Myocyte (in vitro differentiated cells): Measurements from ENCODE around the gene PAAF1. TPM values are rescaled to one million over a fixed set of nuclear protein-coding genes. Genes with fewer than 3 reads are reported as not detected.

Experiments
- DNase-seq: peaks from one replicate; pipeline ENCODE4 v3.0.0-alpha.2; 2012; ENCODE audit warnings: low read depth
- total RNA-seq: library from RNA; depleted of rRNA; stranded (reverse); fragments of >200 nt; gene quantifications from 2 replicates; pipeline ENCODE4 v1.2.3, GENCODE V29; 2014

PAAF1 gene
- total RNA-seq, 1 donor from 2014 or later: 49.6 TPM

DNA sequence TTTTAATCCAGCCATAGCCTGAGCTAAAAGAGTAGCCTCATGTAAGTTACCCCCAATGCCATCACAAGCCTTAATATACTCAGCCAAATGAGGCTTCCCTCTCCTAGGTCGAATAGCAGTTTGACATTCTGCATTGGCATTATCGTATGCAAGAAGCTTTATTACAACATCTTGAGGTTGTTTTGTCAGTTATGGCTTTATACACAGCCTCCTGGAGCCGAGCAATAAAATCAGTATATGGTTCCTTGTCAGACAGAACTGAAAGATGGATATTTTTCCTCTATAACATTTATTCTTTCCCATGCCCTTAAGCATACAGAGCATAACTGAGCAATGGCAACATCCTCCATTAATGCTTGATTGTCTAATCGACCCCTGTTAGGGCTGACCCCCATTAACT lies 68.6 kb downstream of the PAAF1 start:
- DNase-seq: no peak

DNA sequence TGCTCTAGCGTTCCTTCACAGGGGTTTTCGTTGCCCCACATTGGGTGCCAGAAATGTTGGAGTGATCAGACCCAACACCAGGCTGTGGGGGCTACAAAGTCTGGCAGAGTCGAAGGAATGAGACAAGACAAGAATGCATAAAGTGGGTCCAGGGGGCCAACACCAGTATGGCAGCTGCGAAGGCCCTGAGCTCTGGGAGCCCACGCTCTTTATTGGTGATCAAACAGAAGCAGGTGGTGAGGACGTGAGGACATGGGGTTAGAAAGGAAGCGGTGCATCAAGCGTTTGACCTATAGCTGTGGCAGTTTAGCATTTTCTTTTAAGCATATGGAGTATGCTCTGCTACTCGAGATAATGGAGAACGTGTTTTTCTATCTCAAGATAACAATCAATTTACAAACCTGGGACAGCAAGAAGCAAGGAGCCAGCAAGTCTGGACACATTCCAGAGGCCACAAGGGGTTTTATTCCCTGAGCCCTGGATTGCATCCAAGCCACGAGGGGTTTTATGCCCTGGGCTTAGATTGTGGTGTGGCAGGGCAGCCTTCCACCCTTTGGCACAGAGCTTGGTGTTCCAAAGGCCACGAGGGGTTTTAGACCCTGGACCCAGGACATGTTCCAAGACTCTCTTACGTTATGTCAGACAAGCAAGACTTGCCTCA lies 70.1 kb downstream of the PAAF1 start:
- DNase-seq: peak; percentile 51

DNA sequence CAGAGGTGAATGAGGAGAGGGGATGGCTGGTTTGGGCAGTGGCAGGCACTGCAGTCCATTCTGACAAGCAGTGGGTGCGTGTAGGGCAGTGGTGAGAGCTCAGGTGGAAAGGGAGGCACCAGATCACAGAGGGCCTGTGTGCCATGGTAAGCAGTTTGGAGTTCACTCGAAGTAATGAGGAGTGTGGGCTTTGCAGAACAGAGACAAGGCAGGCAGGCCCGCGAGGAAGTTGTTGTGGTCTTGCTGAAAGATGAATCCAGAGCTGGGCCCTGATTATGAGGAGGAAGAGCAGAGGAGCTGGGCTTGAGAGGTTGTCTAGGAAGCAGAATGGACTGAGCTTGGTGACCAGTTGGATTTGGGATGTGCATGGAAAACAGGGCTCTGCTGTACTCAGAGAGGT lies 72.4 kb downstream of the PAAF1 start:
- no peak for DNase-seq

DNA sequence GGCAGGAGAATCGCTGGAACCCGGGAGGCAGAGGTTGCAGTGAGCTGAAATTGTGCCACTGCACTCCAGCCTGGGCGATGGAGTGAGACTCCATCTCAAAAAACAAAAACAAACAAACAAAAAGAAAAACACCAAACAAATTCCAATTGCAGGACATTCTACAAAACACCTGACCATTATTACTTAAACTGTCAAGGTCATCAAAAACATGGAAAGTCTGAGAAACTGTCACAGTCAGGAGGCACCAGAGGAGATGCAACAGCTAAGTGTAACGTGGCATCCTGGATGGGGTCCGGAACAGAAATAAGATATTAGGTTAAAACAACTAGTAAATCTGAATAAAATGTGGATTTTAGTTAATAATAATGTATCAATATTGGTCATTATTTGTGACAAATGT lies 73.1 kb downstream of the PAAF1 start:
- DNase-seq: no peak

DNA sequence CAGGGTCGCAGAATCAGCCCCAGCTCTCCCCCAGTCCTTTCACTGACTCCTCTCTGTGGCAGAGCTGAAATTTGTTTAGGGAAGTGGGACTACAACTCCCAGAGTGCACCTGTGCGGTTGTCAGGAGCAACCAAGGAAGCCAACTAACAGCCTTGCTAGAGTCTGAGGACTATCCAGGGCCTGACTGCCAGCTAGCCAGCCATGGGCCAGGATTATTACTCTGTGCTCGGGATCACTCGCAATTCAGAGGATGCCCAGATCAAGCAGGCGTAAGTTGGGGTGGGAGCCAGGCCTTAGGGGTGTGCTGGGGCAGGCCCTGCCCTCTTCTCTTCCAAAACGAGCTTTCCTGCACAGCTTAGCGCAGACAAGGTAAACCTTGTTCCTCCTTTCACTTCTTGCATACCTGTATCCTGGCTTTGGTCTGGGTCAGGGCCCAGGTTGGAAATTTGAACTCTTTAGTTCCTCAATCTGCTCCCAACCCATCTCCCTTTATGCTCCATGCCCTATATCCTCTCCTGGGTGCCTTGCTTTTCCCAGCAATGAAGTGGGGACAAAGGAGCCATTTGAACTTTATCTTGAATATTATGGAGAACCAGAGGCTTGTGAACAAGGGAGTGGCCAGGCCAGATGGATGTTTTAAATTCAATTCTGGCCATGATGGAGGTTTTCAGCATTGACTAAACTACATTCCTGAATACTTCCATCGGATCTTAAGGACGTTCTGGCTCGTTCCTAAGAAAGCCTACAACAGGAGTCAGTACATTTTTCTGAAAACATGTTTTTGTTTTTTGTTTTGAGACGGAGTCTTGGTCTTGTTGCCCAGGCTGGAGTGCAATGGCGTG lies 74.3 kb downstream of the PAAF1 start, which contains the start of gene DNAJB13:
Gene DNAJB13, plus strand, starts transcription at position 158 of the 842 bp plus-strand sequence. Its CDS starts 44 bp downstream, at position 202.
- DNase-seq: peak; percentile 73

DNA sequence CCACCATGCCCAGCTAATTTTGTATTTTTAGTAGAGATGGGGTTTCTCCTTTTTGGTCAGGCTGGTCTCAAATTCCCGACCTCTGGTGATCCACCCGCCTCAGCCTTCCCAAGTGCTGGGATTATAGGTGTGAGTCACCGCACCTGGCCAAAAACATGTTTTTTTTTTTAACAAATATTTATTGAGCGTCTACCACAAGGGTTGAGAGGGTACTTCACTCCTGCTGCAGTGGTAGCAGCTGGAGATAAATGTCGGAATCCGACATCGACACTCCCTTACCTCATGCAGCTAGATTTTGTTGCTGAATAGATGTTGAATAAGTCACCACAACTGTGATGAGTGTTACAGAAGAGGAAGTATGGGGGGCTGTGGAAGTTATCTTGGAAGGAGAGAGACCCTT lies 75.0 kb downstream of the PAAF1 start:
- DNase-seq: peak; percentile 69

DNA sequence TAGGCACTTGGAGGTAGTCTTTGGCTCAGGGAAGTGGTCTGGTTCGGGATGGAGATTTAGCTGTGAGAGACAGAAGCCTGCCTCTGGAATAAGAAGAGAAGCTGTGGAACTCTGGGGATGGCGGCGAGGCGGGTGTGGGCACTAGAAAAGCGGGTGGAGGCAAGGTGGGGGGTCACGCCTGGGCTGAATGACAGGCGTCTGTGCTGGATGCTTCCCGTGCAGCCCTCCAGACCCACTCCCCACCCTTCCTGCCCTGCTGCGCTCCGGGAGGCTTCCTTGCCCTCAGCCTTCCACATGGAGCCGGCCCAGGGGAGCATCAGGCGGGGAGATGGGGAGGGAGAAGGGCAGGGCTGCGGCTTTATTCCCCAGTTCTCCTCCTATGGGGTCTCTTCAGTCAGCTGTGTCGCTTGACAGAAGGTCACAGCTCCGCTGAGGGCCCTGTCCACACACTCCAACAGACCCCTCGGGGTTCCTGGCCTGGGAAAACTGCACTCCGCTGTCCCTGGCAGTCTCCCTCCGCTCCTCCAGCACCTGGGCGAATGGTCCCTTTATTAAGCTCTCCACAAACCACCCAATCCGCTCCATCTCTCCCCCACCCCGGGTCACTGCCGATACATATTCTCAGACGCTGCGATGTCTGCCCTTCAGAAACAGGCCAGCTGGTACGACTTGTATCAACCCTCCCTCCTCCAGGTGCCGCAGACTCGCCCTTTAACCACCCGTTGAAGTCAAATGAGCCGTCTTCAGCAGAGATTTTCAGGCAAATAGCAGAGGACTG lies 80.3 kb downstream of the PAAF1 start:
- DNase-seq: no peak

DNA sequence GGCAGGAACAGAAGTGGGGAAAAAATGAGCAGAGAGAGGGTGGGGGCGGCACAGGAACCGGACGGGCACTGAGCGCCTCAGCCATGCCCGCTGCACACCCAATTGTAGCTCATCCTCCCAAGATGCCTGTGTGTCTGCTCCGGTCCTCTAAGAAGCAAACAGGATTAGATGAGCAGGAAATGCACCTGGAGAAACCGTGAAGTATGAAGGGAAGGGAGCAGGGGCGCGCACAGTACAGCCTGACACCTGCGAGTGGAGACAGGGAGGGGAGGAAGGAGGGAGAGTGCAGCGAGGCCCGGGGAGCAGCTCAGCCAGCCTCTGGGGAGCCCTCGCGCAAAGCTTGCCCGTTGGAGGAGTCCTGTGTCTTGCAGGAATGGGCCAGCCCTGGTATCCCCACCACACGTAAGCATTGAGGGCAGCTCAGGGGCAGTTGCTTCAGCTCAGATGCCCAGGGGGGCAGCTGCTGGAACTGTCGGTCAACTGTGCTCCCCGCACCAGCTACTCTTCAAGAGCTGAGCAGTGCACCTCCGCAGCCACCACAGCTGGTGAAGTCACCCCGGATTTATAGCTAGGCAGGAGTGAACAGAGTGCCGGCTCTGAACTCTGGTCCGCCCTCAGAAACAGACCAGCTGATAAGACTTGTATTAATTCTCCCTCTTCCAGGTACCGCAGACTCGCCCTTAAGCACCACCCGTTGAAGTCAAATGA lies 81.0 kb downstream of the PAAF1 start:
- DNase-seq: no peak

DNA sequence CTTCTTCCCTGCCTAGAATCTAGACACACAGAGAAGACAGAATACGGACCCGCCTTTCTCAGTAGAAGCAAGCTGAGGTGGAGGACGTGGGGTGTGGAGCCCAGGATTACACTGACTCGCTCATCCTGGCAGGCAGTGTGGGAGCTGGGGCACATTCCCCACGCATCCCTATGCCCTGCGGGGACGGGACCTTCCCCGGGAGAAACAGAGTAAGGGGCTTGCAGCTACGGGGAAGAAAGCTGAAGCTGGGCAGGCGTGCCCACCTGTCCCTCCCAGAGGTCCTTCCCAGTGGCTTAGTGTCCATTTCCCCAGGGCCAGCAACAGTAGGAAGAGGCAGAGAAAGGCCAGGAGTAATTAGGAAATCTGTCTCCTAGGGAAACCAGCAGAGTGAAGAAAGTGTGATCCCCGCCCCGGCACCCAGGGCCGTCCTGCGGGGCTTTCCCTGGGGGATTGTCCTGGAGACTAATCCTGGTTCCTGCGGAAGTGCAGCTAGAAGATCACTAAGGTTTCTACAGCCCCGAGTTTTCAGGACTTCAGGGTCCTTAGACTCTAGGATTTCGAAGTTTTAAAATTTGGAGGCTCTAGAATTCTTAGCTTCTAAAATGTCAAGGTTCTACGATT lies 81.8 kb downstream of the PAAF1 start:
- DNase-seq: no peak

DNA sequence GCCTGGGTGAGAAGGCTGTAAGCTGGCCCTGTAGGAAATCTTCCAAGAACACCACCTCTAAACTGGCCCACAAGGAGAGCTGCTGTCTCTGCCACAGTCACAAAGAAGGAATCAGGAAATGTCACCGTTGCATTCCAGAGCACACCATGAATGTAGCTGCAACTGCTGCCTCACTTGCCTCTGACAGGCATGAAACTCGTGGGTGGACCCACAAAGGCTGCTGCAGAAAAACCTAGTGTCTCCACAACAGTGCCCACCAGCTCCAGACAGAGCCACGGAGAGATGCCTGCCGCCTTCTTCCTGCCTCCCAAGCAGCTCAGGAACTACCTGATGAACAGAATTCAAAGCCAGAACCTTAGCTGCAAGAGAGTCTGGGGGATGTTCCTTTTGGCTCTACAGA lies 84.5 kb downstream of the PAAF1 start:
- DNase-seq: no peak

DNA sequence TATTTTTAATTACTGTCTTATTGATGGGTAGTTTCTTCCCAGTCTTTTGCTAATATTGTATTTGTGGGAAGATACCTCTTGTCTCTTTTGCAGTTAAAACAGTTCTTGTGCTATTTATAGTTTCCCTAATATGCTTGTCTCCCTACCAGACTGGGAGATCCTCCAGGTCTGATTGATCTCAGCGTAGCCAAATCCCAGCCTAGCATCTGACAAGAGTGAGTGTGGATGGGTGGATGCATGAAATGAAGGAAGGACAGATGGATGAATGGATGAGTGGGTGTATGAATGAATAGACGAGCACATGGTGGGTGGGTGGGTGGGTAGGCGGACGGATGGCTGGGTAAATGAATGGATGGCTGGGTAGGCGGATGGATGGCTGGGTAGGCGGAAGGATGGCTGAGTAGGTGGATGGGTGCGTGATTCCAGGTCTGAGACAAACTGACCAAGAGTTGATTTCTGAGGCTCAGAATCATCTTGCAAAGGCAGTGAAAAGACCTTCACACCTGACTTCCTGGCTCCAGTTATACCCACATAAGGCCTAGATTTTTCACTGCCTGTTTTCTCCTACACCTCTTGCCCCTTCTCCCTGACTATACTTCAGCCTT lies 85.4 kb downstream of the PAAF1 start:
- DNase-seq: no peak

DNA sequence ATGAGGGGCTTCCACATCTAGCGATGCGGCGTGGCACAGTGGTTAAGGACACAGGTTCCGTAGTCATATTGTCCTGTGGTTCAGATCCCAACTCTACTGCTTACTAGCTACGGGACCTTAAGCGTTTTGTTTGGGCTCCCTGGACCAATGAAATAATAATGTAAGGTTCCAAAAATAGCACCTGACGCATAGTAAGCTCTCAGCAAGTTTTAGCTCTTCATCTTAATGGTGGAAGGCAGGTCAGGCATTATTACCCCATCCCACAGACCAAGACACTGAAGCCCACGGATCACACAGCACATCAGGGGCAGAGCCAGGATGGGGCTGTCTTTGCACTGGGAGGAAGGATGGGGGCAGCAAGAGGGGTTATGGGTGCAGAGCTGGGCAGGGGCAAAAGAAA lies 87.1 kb downstream of the PAAF1 start:
- no peak for DNase-seq

DNA sequence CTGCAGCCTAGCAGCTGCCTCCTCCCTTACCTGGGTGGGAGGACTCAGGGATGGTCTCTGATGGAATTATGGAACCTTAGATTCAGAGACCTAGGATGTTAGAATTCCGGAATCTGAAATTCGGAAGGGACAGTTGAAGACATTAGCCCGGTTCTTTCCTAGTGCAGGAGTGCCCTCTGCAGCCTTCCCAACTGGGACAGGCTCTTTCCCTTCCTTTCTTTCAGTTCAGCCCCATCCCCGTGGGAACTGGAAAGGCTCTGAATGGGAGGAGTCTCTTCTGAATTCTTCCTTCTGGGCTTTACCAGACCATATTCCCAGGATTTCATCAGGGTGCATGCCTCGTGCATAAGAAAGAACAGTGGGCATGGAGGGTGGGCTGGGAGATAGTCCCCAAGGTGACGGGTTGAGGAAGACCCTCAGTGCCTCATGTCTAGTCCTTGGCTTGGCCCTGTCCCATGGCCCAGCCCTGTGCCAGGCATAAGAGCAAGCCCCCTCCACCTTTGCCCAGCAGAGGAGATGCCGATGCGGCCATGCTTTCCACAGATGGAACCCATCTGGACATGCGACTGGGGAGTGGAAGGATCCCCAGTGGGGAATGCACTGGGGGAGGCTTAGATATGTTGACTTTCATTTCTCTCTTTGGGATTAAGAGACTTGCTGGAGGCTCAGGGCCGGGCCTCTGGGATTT lies 88.4 kb downstream of the PAAF1 start:
- no peak for DNase-seq

DNA sequence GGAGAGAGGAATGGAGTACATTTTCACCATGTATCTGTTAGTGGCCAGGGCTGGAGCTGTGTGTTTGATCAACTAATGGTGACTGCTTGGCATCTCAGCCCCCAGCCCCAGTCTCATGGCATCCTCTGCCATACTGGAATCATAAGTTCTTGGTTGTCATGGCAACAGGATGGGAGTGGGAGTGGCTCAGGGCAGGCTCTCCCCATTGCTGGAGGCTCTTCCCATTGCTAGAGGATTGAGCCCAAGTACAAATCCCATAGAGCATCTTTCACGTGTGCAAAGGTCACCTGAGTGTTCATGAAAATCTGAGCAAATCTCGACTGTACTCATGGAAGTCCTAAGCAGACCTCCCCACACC lies 88.9 kb downstream of the PAAF1 start:
- no peak for DNase-seq

DNA sequence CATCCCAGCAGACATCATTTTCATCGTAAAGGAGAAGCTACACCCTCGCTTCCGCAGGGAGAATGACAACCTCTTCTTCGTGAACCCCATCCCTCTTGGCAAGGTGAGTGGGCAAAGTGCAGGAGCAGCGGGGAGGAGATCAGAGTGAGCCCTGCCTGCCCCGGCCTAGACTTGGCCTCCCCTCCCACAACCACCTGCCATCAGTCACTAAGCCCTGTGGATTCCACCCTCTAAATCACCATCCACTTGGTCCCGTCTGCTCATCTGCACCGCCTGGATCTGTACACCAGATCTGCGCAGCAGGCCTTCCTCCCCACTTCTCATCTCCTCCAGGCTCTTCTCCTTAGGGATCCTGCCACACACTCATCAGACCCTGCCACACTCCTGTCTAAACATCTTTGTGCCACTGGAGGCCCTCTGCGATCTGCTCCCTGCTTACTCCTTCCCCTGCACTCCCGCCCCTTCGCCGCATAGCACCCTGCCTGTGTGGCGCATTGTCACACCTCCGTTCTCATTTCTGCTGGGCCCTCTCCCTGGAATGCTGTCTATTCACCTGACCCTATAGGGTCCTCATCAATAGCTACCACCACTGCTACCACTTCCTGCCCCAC lies 91.7 kb downstream of the PAAF1 start:
- DNase-seq: no peak

DNA sequence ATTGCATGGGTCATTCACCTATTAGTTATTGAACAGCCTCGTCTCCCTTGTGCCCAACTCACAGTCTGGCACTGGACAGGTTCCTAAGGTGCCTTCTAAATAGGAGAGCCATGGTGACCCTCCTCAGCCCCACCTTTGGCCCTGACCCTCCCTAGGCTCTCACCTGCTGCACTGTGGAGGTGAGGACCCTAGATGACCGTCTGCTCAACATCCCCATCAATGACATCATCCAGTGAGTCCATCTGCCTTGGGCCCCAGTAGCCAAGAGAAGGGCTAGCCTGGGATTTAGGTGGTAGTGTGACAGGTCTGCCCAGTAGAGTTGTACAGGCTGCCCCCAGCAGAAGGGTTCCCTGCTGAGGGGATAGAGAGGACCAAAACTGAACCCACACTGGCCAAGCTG lies 92.3 kb downstream of the PAAF1 start:
- no peak for DNase-seq

DNA sequence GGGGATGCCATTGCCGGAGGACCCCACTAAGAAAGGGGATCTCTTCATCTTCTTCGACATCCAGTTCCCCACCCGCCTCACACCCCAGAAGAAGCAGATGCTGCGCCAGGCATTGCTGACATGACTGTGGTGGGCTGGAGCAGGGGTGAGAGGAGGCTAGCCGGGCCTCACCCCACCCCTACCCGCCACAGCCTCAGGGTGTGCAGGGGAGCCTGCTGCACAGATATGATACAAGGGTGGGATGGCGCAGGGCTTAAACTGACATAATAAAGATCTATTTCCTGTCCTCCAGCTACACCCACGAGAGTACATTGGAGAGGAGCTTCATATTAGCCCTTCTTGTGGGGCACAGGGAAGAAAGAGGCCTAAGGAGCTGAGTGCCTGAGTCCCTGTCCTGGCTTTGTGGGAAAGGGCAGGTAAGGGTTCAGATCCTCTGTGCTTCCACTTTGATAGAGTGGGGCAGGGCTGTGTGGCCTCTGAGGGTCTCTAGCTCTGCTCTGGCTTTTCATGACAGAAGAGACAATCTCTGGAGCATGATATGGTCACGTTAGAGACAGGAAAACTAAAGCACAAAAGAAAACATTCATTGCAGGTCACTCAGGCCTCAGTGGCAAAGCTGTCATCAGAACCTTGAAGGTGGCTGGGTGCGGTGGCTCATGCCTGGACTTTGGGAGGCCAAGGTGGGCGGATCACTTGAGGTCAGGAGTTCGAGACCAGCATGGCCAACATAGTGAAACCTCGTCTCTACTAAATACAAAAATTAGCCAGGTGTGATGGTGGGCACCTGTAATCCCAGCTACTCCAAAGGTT lies 93.4 kb downstream of the PAAF1 start:
- no peak for DNase-seq

DNA sequence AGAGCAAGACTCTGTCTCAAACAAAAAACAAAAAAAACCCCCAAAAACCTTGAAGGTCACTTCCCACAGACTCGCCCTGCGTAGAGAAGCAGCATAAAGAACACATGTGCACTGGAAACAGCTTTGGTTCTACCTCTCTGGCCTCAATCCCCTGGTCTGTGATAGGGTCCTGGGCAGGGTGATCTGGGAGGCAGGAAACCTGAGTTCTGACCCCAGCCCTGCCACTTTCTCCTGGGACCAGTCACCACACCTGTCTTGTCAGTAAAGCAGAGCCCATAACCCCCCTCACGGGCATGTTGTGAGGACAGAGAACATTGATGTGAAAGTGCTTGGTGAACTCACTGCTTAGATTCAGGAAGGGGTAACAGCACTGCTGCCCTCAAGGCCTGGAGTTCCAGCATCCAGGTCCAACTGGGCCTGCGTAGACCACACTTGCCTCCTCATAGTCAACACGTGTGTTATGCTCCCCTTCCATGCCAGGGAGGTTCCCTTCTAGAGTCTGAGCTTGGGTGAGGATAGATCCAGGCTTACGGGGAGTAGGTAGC lies 94.4 kb downstream of the PAAF1 start:
- DNase-seq: no peak
